Astrocyte (in vitro differentiated cells and primary cell): Measurements from ENCODE around the gene TCF19. TPM values are rescaled to one million over a fixed set of nuclear protein-coding genes. Genes with fewer than 3 reads are reported as not detected.
"Not testable (repeated sequence)": the region's sequence is repeated elsewhere in the genome, so short reads cannot be mapped to it uniquely, and the experiment has no call there.

Experiments
- DNase-seq: peaks from one replicate; pipeline ENCODE4 v3.0.0-alpha.2; 2010; ENCODE audit warnings: low read depth
- FAIRE-seq: peaks from 2 replicates; lab custom pipeline; 2011; peaks lifted over from hg19 to GRCh38; lab: Jason Lieb, UNC
- H2AFZ ChIP-seq: 2 replicates; pipeline ENCODE4 v1.6.0; 2012; ENCODE audit warnings: low read depth, low read length, inconsistent platforms
- H3K27ac ChIP-seq: 2 replicates; pipeline ENCODE4 v1.5.1; 2011; ENCODE audit warnings: low read depth, low read length, inconsistent platforms
- H3K27me3 ChIP-seq: 2 replicates; pipeline ENCODE4 v1.6.0; 2011; ENCODE audit warnings: low read length, inconsistent platforms; ENCODE audit not compliant: insufficient read depth
- H3K36me3 ChIP-seq: 2 replicates; pipeline ENCODE4 v1.5.1; 2011; ENCODE audit warnings: low read length, inconsistent platforms; ENCODE audit not compliant: insufficient read depth
- H3K4me1 ChIP-seq: 2 replicates; pipeline ENCODE4 v1.5.1; 2011; ENCODE audit warnings: low read length, inconsistent platforms; ENCODE audit not compliant: insufficient read depth
- H3K4me2 ChIP-seq: 2 replicates; pipeline ENCODE4 v1.6.0; 2012; ENCODE audit warnings: low read length, inconsistent platforms
- H3K4me3 ChIP-seq: 2 replicates; pipeline ENCODE4 v1.5.1; 2011; ENCODE audit warnings: low read depth, mild to moderate bottlenecking, low read length, inconsistent platforms; ENCODE audit not compliant: insufficient read depth
- H3K79me2 ChIP-seq: 2 replicates; pipeline ENCODE4 v1.6.0; 2012; ENCODE audit warnings: mild to moderate bottlenecking, low read length, inconsistent platforms; ENCODE audit not compliant: insufficient read depth
- H3K9ac ChIP-seq: 2 replicates; pipeline ENCODE4 v1.6.0; 2012; ENCODE audit warnings: mild to moderate bottlenecking, low read length, inconsistent platforms
- H3K9me3 ChIP-seq: 2 replicates; pipeline ENCODE4 v1.5.1; 2012; ENCODE audit warnings: low read depth, mild to moderate bottlenecking, low read length, inconsistent platforms; ENCODE audit not compliant: insufficient read depth
- H4K20me1 ChIP-seq: 2 replicates; pipeline ENCODE4 v1.6.0; 2012; ENCODE audit warnings: low read length, inconsistent platforms; ENCODE audit not compliant: insufficient read depth
- H3K27ac Mint-ChIP-seq: one replicate; pipeline ENCODE4 v1.8.0; 2021; ENCODE audit warnings: mild to moderate bottlenecking, mixed read lengths; ENCODE audit not compliant: unreplicated experiment
- H3K27me3 Mint-ChIP-seq: one replicate; pipeline ENCODE4 v1.8.0; 2021; ENCODE audit warnings: low read depth, mixed read lengths; ENCODE audit not compliant: unreplicated experiment
- H3K36me3 Mint-ChIP-seq: one replicate; pipeline ENCODE4 v1.8.0; 2021; ENCODE audit warnings: low read depth, mixed read lengths; ENCODE audit not compliant: unreplicated experiment
- H3K4me1 Mint-ChIP-seq: one replicate; pipeline ENCODE4 v1.8.0; 2021; ENCODE audit warnings: low read depth, mixed read lengths; ENCODE audit not compliant: unreplicated experiment
- H3K4me3 Mint-ChIP-seq: one replicate; pipeline ENCODE4 v1.8.0; 2021; ENCODE audit warnings: mild to moderate bottlenecking, moderate library complexity, mixed read lengths; ENCODE audit not compliant: unreplicated experiment
- H3K9me3 Mint-ChIP-seq: one replicate; pipeline ENCODE4 v1.8.0; 2021; ENCODE audit warnings: mild to moderate bottlenecking, mixed read lengths; ENCODE audit not compliant: unreplicated experiment
- CTCF ChIP-seq: IDR thresholded peaks from 2 replicates; pipeline ENCODE4 v1.5.1; 2011; ENCODE audit warnings: low read depth, mild to moderate bottlenecking, inconsistent platforms, low read length, moderate library complexity; ENCODE audit not compliant: insufficient read depth
- EZH2 ChIP-seq: IDR thresholded peaks from 2 replicates; pipeline ENCODE4 v1.6.1; 2012; ENCODE audit warnings: mild to moderate bottlenecking, low read length, inconsistent platforms; ENCODE audit not compliant: insufficient read depth
- total RNA-seq: library from RNA; stranded (reverse); gene quantifications from 2 replicates; pipeline ENCODE4 v1.2.1, GENCODE V29; 2021

TCF19 gene
- total RNA-seq, 1 donor from 2014 or later, result 2.5 TPM

GRCh38 chr6:31163922-31164321, 5.5 kb downstream of the TCF19 start:
- Mint-ChIP-seq H3K9me3 (no peaks in the 10 kb centered on the region), H3K27ac (no peak overlapping the region), H3K4me1 (peaks cover 2% of the 10 kb centered on the region), H3K36me3 (peaks cover 3% of the 10 kb centered on the region), H3K27me3 (peaks cover 17% of the 10 kb centered on the region), H3K4me3 (no peak overlapping the region)
- DNase-seq, result no peak
- Histone ChIP-seq H3K27me3 (no peaks in the 10 kb centered on the region), H3K79me2 (peaks cover 12% of the 10 kb centered on the region), H3K4me3 (no peak overlapping the region), H3K27ac (no peak overlapping the region), H3K9ac (no peak overlapping the region), H3K36me3 (no peaks in the 10 kb centered on the region), H4K20me1 (no peaks in the 10 kb centered on the region), H2AFZ (no peak overlapping the region), H3K4me1 (peaks cover 8% of the 10 kb centered on the region), H3K4me2 (no peak overlapping the region), H3K9me3 (no peaks in the 10 kb centered on the region)
- no peak for FAIRE-seq
- no peak for TF ChIP-seq CTCF
- TF ChIP-seq EZH2, result no peak

- DNase-seq, H3K36me3 Mint-ChIP-seq, H3K9ac ChIP-seq, H3K4me1 Mint-ChIP-seq, H3K4me3 Mint-ChIP-seq, H3K9me3 Mint-ChIP-seq, H3K4me3 ChIP-seq, H3K9me3 ChIP-seq, FAIRE-seq, H3K27ac Mint-ChIP-seq, H3K36me3 ChIP-seq, H4K20me1 ChIP-seq, H3K4me2 ChIP-seq, H3K27ac ChIP-seq, H3K79me2 ChIP-seq, H2AFZ ChIP-seq, H3K4me1 ChIP-seq, H3K27me3 ChIP-seq: not testable (repeated sequence)
- H3K27me3 Mint-ChIP-seq, result peaks cover 23% of the 10 kb centered on the region
Measured at GRCh38 chr6:31164475-31165063, 6.2 kb downstream of the TCF19 start.

- not testable (repeated sequence) for H3K4me2 ChIP-seq, DNase-seq, H3K4me1 ChIP-seq, H3K79me2 ChIP-seq, H4K20me1 ChIP-seq, H3K9me3 ChIP-seq, H2AFZ ChIP-seq, H3K36me3 ChIP-seq, H3K27me3 ChIP-seq, H3K4me1 Mint-ChIP-seq, H3K9me3 Mint-ChIP-seq, H3K4me3 ChIP-seq, H3K36me3 Mint-ChIP-seq, H3K27ac ChIP-seq, H3K4me3 Mint-ChIP-seq, FAIRE-seq, H3K27ac Mint-ChIP-seq, H3K9ac ChIP-seq
- H3K27me3 Mint-ChIP-seq, result peaks cover 24% of the 10 kb centered on the region
Measured at GRCh38 chr6:31165064-31165832, 6.9 kb downstream of the TCF19 start.
